ENCODE data around the gene ZNF418. TPM values are rescaled to one million over a fixed set of nuclear protein-coding genes. Genes with fewer than 3 reads are reported as not detected.
A peak's percentile ranks its signal among the peaks of the same experiment; 100 is the strongest.
"Not testable (repeated sequence)": the region's sequence is repeated elsewhere in the genome, so short reads cannot be mapped to it uniquely, and the experiment has no call there.

The ZNF418 gene
- total RNA-seq, 1 experiment from 2014 or later: 2.4 TPM

GRCh38 chr19:57888560-57889231 is 46.5 kb downstream of the ZNF418 start, which contains the start of gene ZNF814:
Gene ZNF814, minus strand, starts transcription at chr19:57889037. Its CDS starts 235 bp downstream, at chr19:57888802.
- DNase-seq (ENCODE audit: low read depth): peak; percentile 83

- no peak for DNase-seq (ENCODE audit: low read depth)
Measured at GRCh38 chr19:57888107-57888559, 47.1 kb downstream of the ZNF418 start.

- DNase-seq (ENCODE audit: low read depth): no peak
Measured at GRCh38 chr19:57887195-57887941, 47.8 kb downstream of the ZNF418 start.

GRCh38 chr19:57886046-57886445 is 49.2 kb downstream of the ZNF418 start:
- DNase-seq (ENCODE audit: low read depth): no peak

- not testable (repeated sequence) for DNase-seq (ENCODE audit: low read depth)
Measured at GRCh38 chr19:57873883-57874799, 61.1 kb downstream of the ZNF418 start.

- DNase-seq (ENCODE audit: low read depth): no peak
Measured at GRCh38 chr19:57872450-57872849, 62.8 kb downstream of the ZNF418 start.

Other genes with a start within 250 kb of the ZNF418 start
- 0.96 and 1.1 TPM in 2 replicates for gene ZNF154, start 226.2 kb downstream of the ZNF418 start, total RNA-seq (2014; rRNA removed)
- gene ZNF671, start 207.8 kb downstream of the ZNF418 start, total RNA-seq (2014; rRNA removed): 4.2 TPM in 2 replicates
- 8.3 and 12.4 TPM in 2 replicates for gene ZNF776, start 188.6 kb downstream of the ZNF418 start, total RNA-seq (2014; rRNA removed)
- gene ZNF586, start 165.7 kb downstream of the ZNF418 start, total RNA-seq (2014; rRNA removed): 9.6 and 12.2 TPM in 2 replicates
- 2.2 and 3.5 TPM in 2 replicates for gene ZNF552, start 120.5 kb downstream of the ZNF418 start, total RNA-seq (2014; rRNA removed)
- gene ZNF587B, start 105.1 kb downstream of the ZNF418 start, total RNA-seq (2014; rRNA removed): 6.8 and 7.0 TPM in 2 replicates
- gene ZNF587, start 85.5 kb downstream of the ZNF418 start, total RNA-seq (2014; rRNA removed): 6.9 and 11.5 TPM in 2 replicates
- gene ZNF814, start 46.4 kb downstream of the ZNF418 start, total RNA-seq (2014; rRNA removed): 4.9 and 6.9 TPM in 2 replicates
- gene ZNF417, start 18.8 kb downstream of the ZNF418 start, total RNA-seq (2014; rRNA removed): 9.3 and 10.8 TPM in 2 replicates
- 2.9 and 3.7 TPM in 2 replicates for gene ZNF256, start 12.3 kb upstream of the ZNF418 start, total RNA-seq (2014; rRNA removed)
- not detected in 2 replicates for gene C19orf18, start 39.1 kb upstream of the ZNF418 start, total RNA-seq (2014; rRNA removed)
- gene ZNF606, start 67.4 kb upstream of the ZNF418 start, total RNA-seq (2014; rRNA removed): 13.9 and 15.6 TPM in 2 replicates
- not detected in 2 replicates for gene ZSCAN1, start 98.6 kb upstream of the ZNF418 start, total RNA-seq (2014; rRNA removed)
- gene ZNF135, start 123.9 kb upstream of the ZNF418 start, total RNA-seq (2014; rRNA removed): 0.83 and 1.4 TPM in 2 replicates
- gene ZSCAN18, start 162.8 kb upstream of the ZNF418 start, total RNA-seq (2014; rRNA removed): 57.6 and 59.5 TPM in 2 replicates
- 10.5 and 11.8 TPM in 2 replicates for gene ZNF329, start 215.4 kb upstream of the ZNF418 start, total RNA-seq (2014; rRNA removed)
- gene ZNF274, start 247.7 kb upstream of the ZNF418 start, total RNA-seq (2014; rRNA removed): 12.2 and 12.7 TPM in 2 replicates

All from LHCN-M2 (cell line).